Stimulated activated naive CD8-positive, alpha-beta T cell treated with anti-CD3 and anti-CD28 coated beads, Interleukin-15, amount 100 ng/mL, for 72 hours (primary cell): ENCODE measurements around the gene AHI1.

Experiments
- ATAC-seq: fragments of 150-1000 bp; cut with Tn5 transposase; 2 replicates; pipeline ENCODE4 v1.10.0; 2021; ENCODE audit warnings: mild to moderate bottlenecking, moderate library complexity
- DNase-seq, 2 donors: peaks; one replicate each; pipeline ENCODE4 v3.0.0; 2021 to 2022
- H3K27ac Mint-ChIP-seq, 2 donors: one replicate each; pipeline ENCODE4 v1.8.0; 2022; ENCODE audit warnings: mild to moderate bottlenecking in 2 of 2, mixed read lengths in 2 of 2, moderate library complexity in 2 of 2
- H3K27me3 Mint-ChIP-seq: one replicate; pipeline ENCODE4 v1.8.0; 2022; ENCODE audit warnings: mixed read lengths
- H3K4me1 Mint-ChIP-seq: one replicate; pipeline ENCODE4 v1.8.0; 2022; ENCODE audit warnings: mild to moderate bottlenecking, mixed read lengths
- H3K4me3 Mint-ChIP-seq, 2 donors: one replicate each; pipeline ENCODE4 v1.8.0; 2022; ENCODE audit warnings: mild to moderate bottlenecking in 2 of 2, mixed read lengths in 2 of 2, moderate library complexity in 1 of 2
- H3K9me3 Mint-ChIP-seq, 2 donors: one replicate each; pipeline ENCODE4 v1.8.0; 2022; ENCODE audit warnings: mixed read lengths in 2 of 2

Gene AHI1

DNA sequence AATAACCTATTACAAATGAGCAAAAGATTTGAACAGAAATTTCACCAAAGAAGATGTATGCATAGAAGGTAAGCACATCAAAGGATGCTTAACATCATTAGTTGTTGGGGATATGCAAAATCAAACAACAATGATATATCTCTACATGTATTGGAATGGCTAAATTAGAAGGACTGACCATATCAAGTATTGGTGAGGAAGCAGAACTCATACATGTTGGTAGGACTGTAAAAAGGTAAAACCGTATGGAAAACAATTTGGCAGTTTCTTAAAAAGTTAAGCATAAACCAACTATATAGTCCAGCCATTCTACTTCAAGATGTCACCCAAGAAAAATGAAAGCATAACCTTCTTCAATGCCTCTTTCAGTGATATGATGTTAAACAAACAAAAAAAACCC lies 202.5 kb downstream of the AHI1 start:
- no peak for DNase-seq
- Mint-ChIP-seq H3K4me3 (no peak overlapping the region), H3K4me1 (peaks cover 31% of the 10 kb centered on the region), H3K27me3 (no peaks in the 10 kb centered on the region), H3K9me3 (peaks cover 7 to 9% of the 10 kb centered on the region in 2 donors), H3K27ac (no peak overlapping the region)
- ATAC-seq, result no peak

DNA sequence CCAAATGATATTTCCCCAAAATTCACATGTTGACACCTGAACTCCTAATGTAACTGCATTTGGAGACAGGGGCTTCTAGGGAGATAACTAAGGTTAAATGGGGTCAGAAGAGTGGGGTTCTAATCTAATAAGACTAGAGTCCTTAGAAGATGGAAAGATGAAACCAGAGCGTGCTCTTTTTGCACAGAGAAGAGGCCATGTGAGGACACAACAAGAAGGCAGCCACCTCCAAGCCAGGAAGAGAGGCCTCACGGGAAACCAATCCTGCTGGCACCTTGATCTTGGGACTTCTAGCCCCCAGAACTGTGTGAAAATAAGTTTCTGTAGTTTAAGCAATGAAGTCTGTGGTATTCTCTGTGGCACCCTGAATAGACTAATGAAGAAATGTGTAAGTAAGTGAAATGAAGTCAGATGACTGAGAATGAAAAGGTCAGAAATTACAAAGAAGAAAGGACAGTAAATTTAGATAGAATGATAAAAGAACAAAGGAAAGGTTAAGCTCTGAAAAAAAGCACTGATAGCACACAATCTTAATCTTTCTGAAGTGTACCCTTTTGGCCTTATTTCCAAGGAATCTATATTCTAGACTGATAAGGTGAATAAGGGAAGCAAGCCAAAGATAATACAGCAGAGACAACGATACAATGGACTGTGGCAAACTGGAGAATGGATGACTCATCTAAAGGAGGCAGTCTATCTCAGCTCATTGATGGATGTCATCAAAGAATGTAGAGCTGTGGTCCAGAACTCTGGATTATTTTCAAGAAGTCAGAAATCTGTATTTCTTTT lies 206.1 kb downstream of the AHI1 start:
- H3K27ac Mint-ChIP-seq, result no peak overlapping the region
- no peak for ATAC-seq
- H3K4me3 Mint-ChIP-seq, result no peak overlapping the region
- peaks cover 7 to 8% of the 10 kb centered on the region in 2 donors for H3K9me3 Mint-ChIP-seq
- H3K27me3 Mint-ChIP-seq, result no peaks in the 10 kb centered on the region
- no peak for DNase-seq
- H3K4me1 Mint-ChIP-seq, result peaks cover 13% of the 10 kb centered on the region

DNA sequence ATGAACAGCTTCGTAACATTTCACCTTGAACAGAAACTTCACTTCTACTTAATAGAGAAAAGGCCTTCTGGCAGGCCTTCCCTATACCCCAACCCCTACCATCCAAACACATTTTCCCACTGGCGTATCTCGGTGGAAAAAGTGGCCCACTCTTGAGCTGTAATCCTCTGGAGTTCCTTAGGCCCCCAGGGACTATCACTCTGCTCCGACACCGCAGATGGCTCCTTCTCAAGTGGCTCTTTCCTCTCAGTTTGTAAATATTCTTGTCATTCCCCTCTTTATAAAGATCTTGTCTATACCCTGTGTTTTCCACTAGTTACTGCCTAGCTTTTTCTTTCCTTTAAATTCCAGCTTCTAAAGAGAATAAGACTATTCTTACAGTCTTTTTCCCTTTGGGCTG lies 207.7 kb downstream of the AHI1 start:
- Mint-ChIP-seq H3K4me3 (no peak overlapping the region), H3K9me3 (no peaks in the 10 kb centered on the region), H3K4me1 (peaks cover 9% of the 10 kb centered on the region), H3K27ac (no peak overlapping the region), H3K27me3 (no peaks in the 10 kb centered on the region)
- no peak for ATAC-seq
- DNase-seq, result no peak

DNA sequence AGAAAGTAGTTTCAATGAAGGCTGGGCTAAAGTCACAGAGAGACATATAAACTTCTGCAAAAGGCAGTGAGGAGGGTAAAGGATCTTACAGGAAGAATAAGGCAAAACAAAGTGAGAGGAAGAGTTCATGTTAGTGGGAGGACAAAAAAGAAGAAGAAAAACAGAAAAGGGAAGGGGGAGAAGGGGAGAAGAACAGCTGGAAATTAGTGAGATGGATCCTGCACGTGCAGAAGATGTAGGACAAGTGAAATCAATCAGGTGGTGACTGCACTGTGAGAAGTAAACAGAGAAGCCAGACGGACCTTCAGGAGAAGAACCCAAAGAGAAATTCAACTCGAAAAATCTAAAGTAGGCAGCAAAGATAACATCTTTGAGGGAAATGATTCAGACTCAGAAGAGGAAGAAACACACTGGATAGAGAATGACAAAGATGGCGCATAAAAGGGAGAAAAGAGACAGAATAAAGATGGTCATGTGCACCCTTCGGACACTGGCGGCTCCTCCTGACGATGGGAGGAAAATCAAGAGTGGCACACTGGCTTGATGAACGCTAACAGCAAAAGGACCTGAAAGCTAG lies 210.5 kb downstream of the AHI1 start:
- no peaks in the 10 kb centered on the region for H3K9me3 Mint-ChIP-seq
- no peak for DNase-seq
- H3K27me3 Mint-ChIP-seq, result no peaks in the 10 kb centered on the region
- no peak for ATAC-seq
- H3K4me3 Mint-ChIP-seq, result no peak overlapping the region
- H3K4me1 Mint-ChIP-seq, result peaks cover 9% of the 10 kb centered on the region
- no peak overlapping the region for H3K27ac Mint-ChIP-seq

DNA sequence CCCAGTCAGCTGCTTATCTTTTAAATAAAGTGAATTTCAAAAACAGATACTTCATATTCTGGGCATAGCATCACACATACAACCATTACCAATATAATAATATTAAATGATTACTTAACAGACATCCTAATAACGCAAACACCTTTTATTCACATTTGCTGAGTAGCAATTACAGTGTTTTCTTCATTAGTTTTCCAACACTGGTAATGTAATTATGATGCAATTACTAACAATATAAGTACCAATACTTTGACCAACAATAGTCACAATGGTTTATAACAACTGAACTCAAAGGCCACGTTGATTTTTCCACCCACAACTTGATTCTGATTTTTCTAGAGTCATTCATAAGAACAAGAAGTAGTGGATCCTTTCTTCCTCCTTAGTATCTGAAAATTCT lies 212.4 kb downstream of the AHI1 start:
- Mint-ChIP-seq H3K4me1 (peaks cover 9% of the 10 kb centered on the region), H3K4me3 (no peak overlapping the region)

DNA sequence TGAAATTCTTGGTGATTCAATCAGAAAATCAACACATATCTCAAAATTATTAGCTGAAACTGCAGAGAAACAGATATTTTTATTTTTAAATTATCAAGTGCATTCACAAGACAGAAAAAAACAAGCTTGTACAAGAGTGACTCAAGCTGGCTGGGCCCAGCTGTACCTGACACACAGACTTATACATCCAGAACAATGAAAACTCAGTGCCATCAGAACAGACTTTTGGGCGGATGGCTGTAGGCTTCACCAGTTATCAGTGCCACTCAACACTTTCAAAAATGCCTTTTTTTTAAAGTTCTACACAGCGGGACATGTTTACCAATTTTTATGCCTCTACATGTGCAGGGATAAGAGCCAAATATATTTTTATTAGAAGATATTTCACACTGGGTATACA lies 213.6 kb downstream of the AHI1 start:
- H3K4me3 Mint-ChIP-seq, result no peak overlapping the region
- H3K27me3 Mint-ChIP-seq, result peaks cover 9% of the 10 kb centered on the region
- DNase-seq (no peak), ATAC-seq (no peak)
- no peaks in the 10 kb centered on the region for H3K9me3 Mint-ChIP-seq
- H3K27ac Mint-ChIP-seq, result no peak overlapping the region
- H3K4me1 Mint-ChIP-seq, result peaks cover 9% of the 10 kb centered on the region

More for the DNA sequence above, 212.4 kb downstream of the AHI1 start:
- peaks cover 5% of the 10 kb centered on the region for H3K27me3 Mint-ChIP-seq
- H3K9me3 Mint-ChIP-seq, result no peaks in the 10 kb centered on the region
- no peak overlapping the region for H3K27ac Mint-ChIP-seq
- ATAC-seq (no peak), DNase-seq (no peak)

DNA sequence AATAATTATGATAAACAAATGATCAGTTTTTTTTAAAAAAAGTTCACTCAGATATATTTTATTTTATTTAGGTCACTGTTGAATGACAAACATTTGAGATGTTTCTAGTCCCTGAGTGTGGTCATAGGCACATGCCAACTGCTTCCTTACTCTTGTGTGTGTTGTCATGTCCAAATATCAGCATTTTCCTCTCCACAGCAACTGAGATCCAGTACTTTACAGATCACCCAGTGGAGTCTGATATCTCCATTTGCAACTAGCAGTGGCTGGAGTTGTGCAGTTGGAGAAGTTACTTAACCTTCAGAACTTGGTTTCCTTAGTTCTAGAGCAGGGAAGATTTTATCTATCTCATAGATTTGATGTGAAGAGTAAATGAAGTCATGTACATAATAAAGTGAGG lies 215.1 kb downstream of the AHI1 start:
- ATAC-seq (no peak), DNase-seq (no peak)
- Mint-ChIP-seq H3K9me3 (no peaks in the 10 kb centered on the region), H3K27ac (no peak overlapping the region), H3K27me3 (peaks cover 9% of the 10 kb centered on the region), H3K4me1 (peaks cover 8% of the 10 kb centered on the region), H3K4me3 (no peak overlapping the region)

DNA sequence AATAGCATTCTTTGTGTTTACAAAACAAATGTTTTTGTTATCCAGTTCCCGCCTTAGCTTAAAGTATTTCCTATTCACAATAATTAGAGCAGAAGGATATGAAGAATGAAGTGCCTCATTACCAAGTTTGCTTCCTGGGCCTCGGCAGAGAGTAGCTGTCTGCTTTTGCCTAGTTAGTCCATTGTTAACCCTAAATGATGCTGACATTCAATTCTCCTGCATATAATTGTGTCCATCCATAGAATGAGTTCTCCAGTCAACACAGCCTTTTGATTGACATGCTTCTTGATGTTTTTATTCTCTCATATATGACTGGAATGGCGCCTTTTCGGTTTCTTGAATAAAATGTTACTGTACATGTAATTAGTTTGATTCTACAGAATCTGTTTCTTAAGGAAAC lies 215.6 kb downstream of the AHI1 start:
- H3K4me3 Mint-ChIP-seq, result no peak overlapping the region
- no peak overlapping the region for H3K27ac Mint-ChIP-seq
- H3K4me1 Mint-ChIP-seq, result peaks cover 4% of the 10 kb centered on the region
- no peak for ATAC-seq
- no peak for DNase-seq
- peaks cover 9% of the 10 kb centered on the region for H3K27me3 Mint-ChIP-seq
- no peaks in the 10 kb centered on the region for H3K9me3 Mint-ChIP-seq

DNA sequence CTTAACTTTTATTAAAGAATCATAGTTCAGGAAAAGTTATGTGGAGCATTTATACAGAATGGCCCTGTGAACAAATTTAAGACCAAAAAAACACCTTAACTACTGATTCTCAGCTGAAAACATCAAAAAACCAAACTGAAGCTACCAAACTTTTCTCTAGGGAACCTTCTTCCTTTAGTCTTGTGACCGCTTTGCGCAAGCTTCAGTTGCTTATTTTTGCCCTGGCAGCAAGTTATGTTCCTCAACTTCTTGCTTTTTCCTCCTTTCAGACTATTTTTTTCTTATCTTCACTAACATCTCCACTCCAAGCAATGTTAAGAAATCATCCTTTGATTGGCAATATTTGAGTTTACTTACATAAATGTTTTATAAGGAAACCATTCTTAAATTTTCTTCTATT lies 216.3 kb downstream of the AHI1 start:
- Mint-ChIP-seq H3K9me3 (no peaks in the 10 kb centered on the region), H3K4me3 (no peak overlapping the region), H3K27ac (no peak overlapping the region), H3K27me3 (peaks cover 9% of the 10 kb centered on the region), H3K4me1 (no peaks in the 10 kb centered on the region)
- DNase-seq, result no peak
- ATAC-seq, result no peak

DNA sequence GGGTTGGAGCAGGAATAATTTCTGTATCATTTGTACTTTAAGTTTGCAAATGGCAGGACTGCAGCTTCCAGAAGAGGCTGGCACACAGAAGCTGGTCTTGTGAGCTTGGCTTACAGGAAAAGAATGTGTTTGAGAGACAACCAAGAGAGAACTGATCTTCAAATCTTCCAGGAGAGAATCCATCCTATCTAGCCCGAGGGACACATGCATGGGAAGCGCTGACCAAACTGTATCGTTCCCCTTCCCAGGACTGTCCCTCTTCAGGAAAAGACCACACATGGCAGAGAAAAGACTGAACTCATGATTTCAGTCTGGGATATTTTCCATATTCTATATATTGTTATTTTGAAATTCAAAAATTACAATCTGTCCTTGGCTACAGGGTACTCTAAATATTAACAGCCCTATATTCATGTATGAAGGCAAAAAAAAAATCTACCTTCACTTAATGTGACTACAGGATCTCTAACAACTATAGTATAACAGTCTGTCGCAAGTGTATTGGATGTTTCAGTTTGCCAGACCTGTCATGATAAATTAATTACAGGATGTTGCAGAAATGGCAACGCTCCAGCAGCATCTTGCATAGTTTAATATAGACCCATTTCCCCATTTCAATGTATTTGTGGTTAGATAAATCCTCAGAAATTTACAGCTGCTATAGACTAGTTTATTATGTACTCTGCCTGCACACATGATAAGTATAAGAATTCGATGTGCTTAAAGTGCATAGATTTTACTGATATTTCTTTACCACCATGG lies 217.0 kb downstream of the AHI1 start:
- ATAC-seq (no peak), DNase-seq (no peak)
- no peaks in the 10 kb centered on the region for H3K9me3 Mint-ChIP-seq
- H3K27ac Mint-ChIP-seq, result no peak overlapping the region
- no peak overlapping the region for H3K4me3 Mint-ChIP-seq
- H3K4me1 Mint-ChIP-seq, result no peaks in the 10 kb centered on the region
- peaks cover 12% of the 10 kb centered on the region for H3K27me3 Mint-ChIP-seq

DNA sequence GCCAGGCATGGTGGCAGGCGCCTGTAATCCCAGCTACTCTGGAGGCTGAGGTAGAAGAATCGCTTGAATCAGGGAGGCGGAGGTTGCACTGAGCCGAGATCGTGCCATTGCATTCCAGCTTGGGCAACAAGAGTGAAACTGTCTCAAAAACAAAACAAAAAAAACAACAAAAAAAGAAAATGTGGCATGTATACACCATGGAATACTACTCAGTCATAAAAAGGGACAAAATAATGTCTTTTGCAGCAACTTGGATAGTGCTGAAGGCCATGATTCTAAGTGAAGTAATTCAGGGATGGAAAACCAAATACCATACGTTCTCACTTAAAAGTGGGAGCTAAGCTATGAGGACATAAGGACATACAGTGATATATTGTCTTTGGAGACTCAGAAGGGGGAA lies 220.1 kb downstream of the AHI1 start:
- no peak overlapping the region for H3K4me3 Mint-ChIP-seq
- DNase-seq (no peak), ATAC-seq (no peak)
- H3K4me1 Mint-ChIP-seq, result no peaks in the 10 kb centered on the region
- no peaks in the 10 kb centered on the region for H3K9me3 Mint-ChIP-seq
- H3K27me3 Mint-ChIP-seq, result peaks cover 23% of the 10 kb centered on the region
- H3K27ac Mint-ChIP-seq, result no peak overlapping the region

DNA sequence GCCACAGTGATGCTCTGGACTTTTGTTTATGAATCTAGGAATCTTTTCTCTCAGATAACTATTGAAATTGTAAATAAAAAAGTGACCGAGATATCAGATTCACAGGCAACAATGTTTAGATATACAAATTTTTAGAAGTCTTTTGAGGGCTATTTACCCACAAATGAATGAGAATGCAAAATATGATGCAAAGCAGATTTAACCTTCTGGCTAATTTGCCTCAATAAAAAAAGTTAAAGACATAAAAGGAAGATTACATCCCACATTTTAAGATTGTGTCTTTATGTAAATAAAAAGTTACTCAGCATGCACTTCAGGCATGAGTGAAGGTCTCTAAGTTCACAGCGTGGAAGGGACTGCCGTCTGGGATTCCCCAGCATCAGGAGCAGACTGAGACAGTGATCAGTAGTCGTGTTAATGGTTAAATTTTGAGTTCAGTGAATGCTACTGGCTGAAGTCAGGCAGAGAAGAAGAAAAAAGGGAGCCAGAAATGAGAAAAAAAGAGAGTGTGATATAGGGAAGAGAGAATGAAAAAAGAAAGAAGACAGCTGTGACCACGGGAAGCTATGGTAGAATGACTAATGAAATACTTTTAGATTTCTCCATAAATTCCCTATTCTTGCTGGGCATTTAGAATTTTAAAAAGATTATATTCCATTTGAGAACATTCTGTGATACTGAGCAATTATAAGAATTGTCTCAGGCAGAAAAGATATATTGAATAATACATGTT lies 222.8 kb downstream of the AHI1 start:
- ATAC-seq, result no peak
- DNase-seq, result no peak
- Mint-ChIP-seq H3K9me3 (no peaks in the 10 kb centered on the region), H3K4me3 (no peak overlapping the region), H3K4me1 (no peaks in the 10 kb centered on the region), H3K27me3 (peaks cover 15% of the 10 kb centered on the region), H3K27ac (no peak overlapping the region)

DNA sequence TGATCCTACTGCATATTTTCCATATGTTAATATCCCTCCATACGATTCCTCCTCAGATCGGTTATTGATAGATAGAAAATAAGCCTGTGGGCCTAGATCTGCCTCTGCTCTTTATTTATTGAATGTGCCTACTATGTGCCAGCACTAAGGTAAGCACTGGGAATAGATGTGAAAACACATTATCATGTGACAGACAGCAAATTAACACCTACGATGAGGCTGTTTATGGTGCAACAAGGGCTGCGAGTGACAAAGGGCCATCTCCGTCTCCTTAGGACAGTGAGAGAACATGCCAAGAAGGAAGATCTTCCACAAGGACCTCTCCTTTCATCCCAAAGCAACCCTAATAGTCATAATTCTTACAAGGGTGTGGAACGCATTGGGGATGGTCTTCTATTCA lies 225.9 kb downstream of the AHI1 start:
- DNase-seq, result no peak
- H3K4me1 Mint-ChIP-seq, result peaks cover 23% of the 10 kb centered on the region
- no peak overlapping the region for H3K27ac Mint-ChIP-seq
- H3K4me3 Mint-ChIP-seq, result no peak overlapping the region
- peaks cover 15% of the 10 kb centered on the region for H3K27me3 Mint-ChIP-seq
- no peaks in the 10 kb centered on the region for H3K9me3 Mint-ChIP-seq
- ATAC-seq, result no peak

DNA sequence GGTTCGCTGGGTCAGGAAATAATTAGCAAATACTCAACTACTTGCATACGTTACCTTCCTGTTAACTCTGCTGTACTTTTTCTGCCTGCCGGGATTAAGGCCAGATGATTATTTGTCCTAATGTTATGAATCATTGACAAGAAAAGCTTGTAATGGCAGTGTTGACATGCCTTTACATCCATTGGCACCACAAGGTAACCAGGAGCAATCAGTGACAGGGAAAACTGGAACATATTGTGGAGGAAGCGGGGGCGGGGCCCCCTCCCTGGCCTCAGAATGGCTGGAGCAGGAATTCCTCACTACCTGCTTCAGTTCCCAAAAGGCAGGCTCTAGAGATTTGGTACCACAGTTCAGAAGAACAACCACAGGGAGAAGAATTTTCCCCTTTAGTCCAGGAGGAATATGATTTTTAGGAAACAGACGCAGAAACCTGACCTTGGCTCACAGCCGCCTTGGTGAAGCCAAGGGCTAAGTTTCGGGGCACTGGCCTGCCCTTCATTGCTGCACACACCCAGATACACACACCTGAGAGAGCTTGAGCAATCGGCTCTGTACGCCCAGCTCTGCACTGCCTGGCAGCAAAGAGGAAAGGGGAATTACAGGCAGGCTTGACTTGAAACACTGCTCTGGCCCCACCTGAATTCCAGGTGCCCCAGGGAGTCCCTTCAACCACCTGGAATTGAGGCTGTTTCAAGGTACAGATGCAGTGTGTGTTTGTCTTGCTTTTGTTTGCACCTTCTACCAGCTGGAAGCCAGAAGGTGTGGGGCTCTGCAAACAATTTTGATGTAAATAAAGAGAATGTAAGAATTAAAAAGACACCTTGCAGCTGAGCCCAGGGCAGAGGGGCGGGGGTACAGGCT lies 226.6 kb downstream of the AHI1 start:
- H3K4me3 Mint-ChIP-seq, result no peak overlapping the region
- H3K4me1 Mint-ChIP-seq, result peaks cover 23% of the 10 kb centered on the region
- no peaks in the 10 kb centered on the region for H3K9me3 Mint-ChIP-seq
- no peak for DNase-seq
- H3K27me3 Mint-ChIP-seq, result peaks cover 15% of the 10 kb centered on the region
- no peak for ATAC-seq
- H3K27ac Mint-ChIP-seq, result no peak overlapping the region

DNA sequence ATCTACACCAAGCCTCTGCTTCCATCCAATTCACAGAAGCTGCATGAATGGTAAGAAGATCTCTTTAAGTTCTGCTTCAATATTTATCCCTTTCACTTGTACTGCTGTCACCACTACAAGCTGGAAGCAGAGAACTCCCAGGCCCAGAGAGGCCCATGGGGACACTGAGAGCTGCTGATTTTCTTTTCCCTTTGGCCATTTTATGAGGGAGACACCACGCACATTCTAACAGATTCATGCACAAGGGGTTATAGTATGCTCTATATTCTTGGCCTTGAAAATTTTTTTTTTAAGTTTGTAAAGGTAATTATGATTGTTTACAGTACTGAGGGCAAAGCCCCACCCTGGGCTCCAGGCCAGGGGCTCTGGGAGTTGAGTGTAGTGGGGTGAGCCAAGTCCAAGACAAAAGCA lies 228.1 kb downstream of the AHI1 start:
- Mint-ChIP-seq H3K27me3 (peaks cover under 1% of the 10 kb centered on the region), H3K27ac (no peak overlapping the region), H3K9me3 (no peaks in the 10 kb centered on the region), H3K4me1 (peaks cover 29% of the 10 kb centered on the region), H3K4me3 (no peak overlapping the region)
- DNase-seq, result no peak
- no peak for ATAC-seq
